ENCODE data around the gene LYSMD1. TPM values are rescaled to one million over a fixed set of nuclear protein-coding genes. Genes with fewer than 3 reads are reported as not detected.

Gene LYSMD1
- total and polyA plus RNA-seq, 2 of the 4 experiments (the other 2 are of a cell fraction), result 5.9 to 10.4 TPM

DNA sequence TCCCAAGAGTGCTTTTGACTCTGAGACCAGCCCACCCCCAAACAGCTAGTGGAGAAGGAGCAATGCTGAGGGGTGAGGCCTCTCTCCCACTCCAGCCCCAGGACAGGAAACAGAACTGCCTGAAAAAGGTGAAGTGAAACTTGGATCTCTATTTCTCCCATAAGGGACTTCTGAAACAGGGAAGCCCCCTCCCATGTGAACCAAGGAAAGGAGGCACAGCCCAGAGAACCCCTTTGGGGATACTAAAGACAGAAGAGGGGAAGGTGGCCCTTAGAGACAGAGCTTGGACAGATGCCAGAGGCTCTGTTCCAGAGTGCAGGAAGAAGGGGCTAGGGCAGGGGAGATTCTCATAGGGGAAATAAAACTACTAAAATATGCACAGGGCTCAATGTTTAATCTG is 6.3 kb downstream of the LYSMD1 start:
- no peak for TF ChIP-seq RCOR1 (IDR thresholded peaks at IDR 0.05; ENCODE audit: insufficient replicate concordance, low read length)
- no peak for TF ChIP-seq BHLHE40 (IDR thresholded peaks at IDR 0.05; ENCODE audit: low read depth, low read length)
- no peak for TF ChIP-seq MXI1 (IDR thresholded peaks at IDR 0.05; ENCODE audit: borderline replicate concordance, low read depth, low read length)
- no peak for TF ChIP-seq FOS (IDR thresholded peaks at IDR 0.05; ENCODE audit: low read depth, low read length)
- TF ChIP-seq MAFK (IDR thresholded peaks at IDR 0.05; ENCODE audit: low read depth, low read length), result no peak
- TF ChIP-seq, protein P1, sequence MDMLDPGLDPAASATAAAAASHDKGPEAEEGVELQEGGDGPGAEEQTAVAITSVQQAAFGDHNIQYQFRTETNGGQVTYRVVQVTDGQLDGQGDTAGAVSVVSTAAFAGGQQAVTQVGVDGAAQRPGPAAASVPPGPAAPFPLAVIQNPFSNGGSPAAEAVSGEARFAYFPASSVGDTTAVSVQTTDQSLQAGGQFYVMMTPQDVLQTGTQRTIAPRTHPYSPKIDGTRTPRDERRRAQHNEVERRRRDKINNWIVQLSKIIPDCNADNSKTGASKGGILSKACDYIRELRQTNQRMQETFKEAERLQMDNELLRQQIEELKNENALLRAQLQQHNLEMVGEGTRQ (IDR thresholded peaks at IDR 0.05; ENCODE audit: low read depth, low read length), result no peak
- TF ChIP-seq MAZ (IDR thresholded peaks at IDR 0.05; ENCODE audit: borderline replicate concordance, low read depth, low read length), result no peak
- TF ChIP-seq CHD1 (IDR thresholded peaks at IDR 0.05; ENCODE audit: low read depth, low read length), result no peak
- no peak for TF ChIP-seq RFX5 (IDR thresholded peaks at IDR 0.05; ENCODE audit: low read depth, low read length)
- TF ChIP-seq NFE2L2 (IDR thresholded peaks at IDR 0.05; ENCODE audit: low read depth, low read length), result no peak
- no peak for TF ChIP-seq POLR2A (IDR thresholded peaks at IDR 0.05; ENCODE audit: low read depth, low read length)
- TF ChIP-seq SMC3 (IDR thresholded peaks at IDR 0.05; ENCODE audit: low read depth, low read length), result no peak
- TF ChIP-seq, protein P2, sequence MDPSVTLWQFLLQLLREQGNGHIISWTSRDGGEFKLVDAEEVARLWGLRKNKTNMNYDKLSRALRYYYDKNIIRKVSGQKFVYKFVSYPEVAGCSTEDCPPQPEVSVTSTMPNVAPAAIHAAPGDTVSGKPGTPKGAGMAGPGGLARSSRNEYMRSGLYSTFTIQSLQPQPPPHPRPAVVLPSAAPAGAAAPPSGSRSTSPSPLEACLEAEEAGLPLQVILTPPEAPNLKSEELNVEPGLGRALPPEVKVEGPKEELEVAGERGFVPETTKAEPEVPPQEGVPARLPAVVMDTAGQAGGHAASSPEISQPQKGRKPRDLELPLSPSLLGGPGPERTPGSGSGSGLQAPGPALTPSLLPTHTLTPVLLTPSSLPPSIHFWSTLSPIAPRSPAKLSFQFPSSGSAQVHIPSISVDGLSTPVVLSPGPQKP (IDR thresholded peaks at IDR 0.05; ENCODE audit: borderline replicate concordance, low read depth, low read length), result no peak
- TF ChIP-seq CEBPB (IDR thresholded peaks at IDR 0.05; ENCODE audit: low read depth, low read length), result no peak
- TF ChIP-seq, protein P3, sequence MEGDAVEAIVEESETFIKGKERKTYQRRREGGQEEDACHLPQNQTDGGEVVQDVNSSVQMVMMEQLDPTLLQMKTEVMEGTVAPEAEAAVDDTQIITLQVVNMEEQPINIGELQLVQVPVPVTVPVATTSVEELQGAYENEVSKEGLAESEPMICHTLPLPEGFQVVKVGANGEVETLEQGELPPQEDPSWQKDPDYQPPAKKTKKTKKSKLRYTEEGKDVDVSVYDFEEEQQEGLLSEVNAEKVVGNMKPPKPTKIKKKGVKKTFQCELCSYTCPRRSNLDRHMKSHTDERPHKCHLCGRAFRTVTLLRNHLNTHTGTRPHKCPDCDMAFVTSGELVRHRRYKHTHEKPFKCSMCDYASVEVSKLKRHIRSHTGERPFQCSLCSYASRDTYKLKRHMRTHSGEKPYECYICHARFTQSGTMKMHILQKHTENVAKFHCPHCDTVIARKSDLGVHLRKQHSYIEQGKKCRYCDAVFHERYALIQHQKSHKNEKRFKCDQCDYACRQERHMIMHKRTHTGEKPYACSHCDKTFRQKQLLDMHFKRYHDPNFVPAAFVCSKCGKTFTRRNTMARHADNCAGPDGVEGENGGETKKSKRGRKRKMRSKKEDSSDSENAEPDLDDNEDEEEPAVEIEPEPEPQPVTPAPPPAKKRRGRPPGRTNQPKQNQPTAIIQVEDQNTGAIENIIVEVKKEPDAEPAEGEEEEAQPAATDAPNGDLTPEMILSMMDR (conservative IDR thresholded peaks at IDR 0.05; ENCODE audit: low read depth, low read length), result no peak
- no peak for TF ChIP-seq RAD21 (IDR thresholded peaks at IDR 0.05; ENCODE audit: low read length)
- Histone ChIP-seq H2AK5ac (ENCODE audit: low read depth, low read length) (no peak overlapping the region), H2BK120ac (ENCODE audit: low read depth, low read length) (no peak overlapping the region), H2BK15ac (ENCODE audit: low read depth, low read length) (no peak overlapping the region), H4K91ac (ENCODE audit: insufficient read depth, low read depth, low read length) (no peak overlapping the region), H3K27ac (ENCODE audit: insufficient read depth, low read length) (no peak overlapping the region), H4K8ac (ENCODE audit: low read depth in 2 of 2, low read length in 2 of 2) (no peak overlapping the region), H3K36me3 (ENCODE audit: control insufficient read depth, insufficient read depth, low read length) (peaks cover 40% of the 10 kb centered on the region), H4K20me1 (ENCODE audit: insufficient read depth, low read length) (no peaks in the 10 kb centered on the region), H3K79me1 (ENCODE audit: low read depth in 1 of 2, low read length in 2 of 2) (peaks cover 7 to 13% of the 10 kb centered on the region in 2 experiments), H2AFZ (replicated peaks; ENCODE audit: low read length, poor library complexity) (no peak overlapping the region), H3K27me3 (ENCODE audit: control insufficient read depth, insufficient read depth, low read length) (no peaks in the 10 kb centered on the region), H3K14ac (replicated peaks; ENCODE audit: low read depth, low read length) (no peak overlapping the region), H3K23ac (ENCODE audit: low read depth, low read length) (no peak overlapping the region), H2BK20ac (ENCODE audit: low read depth, low read length) (no peak overlapping the region), H4K5ac (ENCODE audit: low read depth, low read length) (no peak overlapping the region), H3K18ac (ENCODE audit: low read depth, low read length) (no peak overlapping the region), H3K9me3 (ENCODE audit: control insufficient read depth, insufficient read depth, low read length) (no peaks in the 10 kb centered on the region), H3K9me1 (ENCODE audit: insufficient read depth, low read length) (no peaks in the 10 kb centered on the region), H3K4ac (ENCODE audit: low read depth, low read length) (no peak overlapping the region), H3K56ac (ENCODE audit: extremely low read depth, insufficient read depth, low read length) (no peak overlapping the region), H3K4me3 (ENCODE audit: insufficient read depth, low read depth, low read length) (no peak overlapping the region), H3K4me1 (ENCODE audit: control insufficient read depth, insufficient read depth, low read length) (no peaks in the 10 kb centered on the region), H2BK5ac (ENCODE audit: low read depth, low read length, poor library complexity, severe bottlenecking) (no peak overlapping the region), H3K9ac (ENCODE audit: low read depth, low read length) (no peak overlapping the region), H2AK9ac (replicated peaks; ENCODE audit: low read depth, low read length, poor library complexity) (no peak overlapping the region), H3K4me2 (ENCODE audit: low read depth, low read length) (no peak overlapping the region)
- dilution Hi-C loops (cut with HindIII; ENCODE audit: low sequenced_read_pairs, unreplicated experiment) (no loop called here), in situ Hi-C loops (cut with MboI; ENCODE audit: low sequenced_read_pairs) (loop anchor here (5.0 kb wide), 1 partner anchor 62 kb away; no protein-coding TSS in a partner anchor), intact Hi-C loops (cut with micrococcal nuclease) (no loop called here)
- no peak for DNase-seq
- POLR2A ChIA-PET (ENCODE audit: unreplicated experiment), result no interaction called here
- no TSS peak for BruUV-seq (replicated peaks)
- no peak for ATAC-seq (ENCODE audit: low read depth)
- CTCF ChIA-PET, result no interaction called here

Data from IMR-90 (cell line).